NCI-H1048 (cell line): ENCODE results near the gene APBA2.

Source experiments
- DNase-seq: peaks from one replicate; lab custom pipeline; 2025; lab: John Stamatoyannopoulos, UW

Gene APBA2

GRCh38 chr15:28983432-28984311 is 97.9 kb downstream of the APBA2 start:
- no peak for DNase-seq

DNA sequence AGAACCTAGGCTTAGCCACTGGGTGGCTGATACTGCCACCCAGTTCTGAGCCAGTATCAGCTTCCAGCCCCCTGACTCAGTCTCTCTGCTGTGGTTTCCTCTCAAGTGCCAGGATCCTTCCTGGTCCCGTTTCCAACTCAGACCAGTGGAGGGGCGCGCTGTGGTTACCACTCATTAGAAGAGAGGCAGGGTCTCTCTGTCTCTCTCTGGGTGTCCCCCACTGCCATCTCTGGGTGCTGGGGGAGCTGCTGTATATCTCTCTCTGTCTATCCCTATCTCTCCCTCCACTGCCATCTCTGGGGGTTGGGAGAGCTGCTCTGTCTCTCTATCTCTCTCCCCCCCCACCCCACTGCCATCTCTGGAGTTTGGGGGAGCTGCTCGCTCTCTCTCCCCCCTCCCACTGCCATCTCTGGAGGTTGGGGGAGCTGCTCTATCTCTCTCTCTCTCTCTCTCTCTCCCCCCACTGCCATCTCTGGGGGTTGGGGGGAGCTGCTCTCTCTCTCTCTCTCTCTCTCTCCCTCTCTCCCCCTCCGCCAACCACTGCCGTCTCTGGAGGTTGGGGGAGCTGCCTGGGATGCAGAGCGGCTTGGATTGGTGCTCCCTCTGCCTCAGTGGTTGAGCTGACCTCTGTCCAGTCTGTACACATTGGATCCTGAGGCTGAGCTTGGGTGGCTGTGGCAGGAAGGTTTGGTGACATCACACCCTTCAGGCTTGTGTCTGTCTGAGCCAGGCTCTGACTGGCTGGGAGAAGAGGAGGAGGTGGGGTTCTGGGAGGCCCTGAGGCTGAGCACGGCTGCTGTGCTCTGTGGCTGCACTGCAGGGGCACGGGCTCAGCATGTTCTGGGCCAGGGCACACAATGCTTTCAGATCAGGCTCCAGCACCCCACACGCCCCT is 98.9 kb downstream of the APBA2 start:
- DNase-seq, result no peak

- no peak for DNase-seq
Observed at GRCh38 chr15:28985316-28985645, 99.5 kb downstream of the APBA2 start.

GRCh38 chr15:28985691-28986090 is 99.9 kb downstream of the APBA2 start:
- DNase-seq, result no peak

GRCh38 chr15:28986108-28986507 is 100.3 kb downstream of the APBA2 start:
- no peak for DNase-seq

- DNase-seq, result no peak
Observed at GRCh38 chr15:28986726-28987125, 101.0 kb downstream of the APBA2 start.

GRCh38 chr15:28987337-28987736 is 101.6 kb downstream of the APBA2 start:
- DNase-seq, result no peak

DNA sequence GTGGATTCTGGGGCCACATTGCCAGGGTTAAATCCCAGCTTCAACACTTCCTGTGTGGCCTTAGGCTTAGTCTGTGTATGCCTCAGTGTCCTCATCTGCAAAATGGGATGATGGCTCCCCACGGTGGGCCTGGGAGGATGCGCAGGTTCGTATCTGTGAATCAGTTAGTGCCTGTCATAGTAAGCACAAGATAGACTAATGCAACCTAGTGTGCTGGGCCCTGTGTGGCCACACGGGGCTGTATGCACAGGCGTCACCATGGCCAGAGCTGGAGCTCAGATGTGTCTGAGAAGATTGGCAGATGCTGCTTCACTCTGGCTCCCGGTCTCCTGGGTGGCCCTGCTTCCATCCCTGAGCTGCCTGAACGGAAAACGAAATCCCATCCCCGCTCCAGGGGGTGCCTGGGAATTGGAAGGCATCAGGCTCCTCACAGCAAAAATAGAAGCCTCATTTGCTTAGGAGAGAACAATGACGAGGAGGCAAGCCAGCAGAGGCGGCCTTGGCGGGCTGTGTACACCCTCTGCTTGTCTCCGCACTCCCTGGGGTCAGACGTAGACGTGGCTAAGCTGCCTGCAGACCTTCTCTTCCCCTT is 103.6 kb downstream of the APBA2 start:
- DNase-seq, result peak; percentile 13

GRCh38 chr15:28989896-28990295 is 104.1 kb downstream of the APBA2 start:
- no peak for DNase-seq

GRCh38 chr15:28990390-28990789 is 104.6 kb downstream of the APBA2 start:
- no peak for DNase-seq

DNA sequence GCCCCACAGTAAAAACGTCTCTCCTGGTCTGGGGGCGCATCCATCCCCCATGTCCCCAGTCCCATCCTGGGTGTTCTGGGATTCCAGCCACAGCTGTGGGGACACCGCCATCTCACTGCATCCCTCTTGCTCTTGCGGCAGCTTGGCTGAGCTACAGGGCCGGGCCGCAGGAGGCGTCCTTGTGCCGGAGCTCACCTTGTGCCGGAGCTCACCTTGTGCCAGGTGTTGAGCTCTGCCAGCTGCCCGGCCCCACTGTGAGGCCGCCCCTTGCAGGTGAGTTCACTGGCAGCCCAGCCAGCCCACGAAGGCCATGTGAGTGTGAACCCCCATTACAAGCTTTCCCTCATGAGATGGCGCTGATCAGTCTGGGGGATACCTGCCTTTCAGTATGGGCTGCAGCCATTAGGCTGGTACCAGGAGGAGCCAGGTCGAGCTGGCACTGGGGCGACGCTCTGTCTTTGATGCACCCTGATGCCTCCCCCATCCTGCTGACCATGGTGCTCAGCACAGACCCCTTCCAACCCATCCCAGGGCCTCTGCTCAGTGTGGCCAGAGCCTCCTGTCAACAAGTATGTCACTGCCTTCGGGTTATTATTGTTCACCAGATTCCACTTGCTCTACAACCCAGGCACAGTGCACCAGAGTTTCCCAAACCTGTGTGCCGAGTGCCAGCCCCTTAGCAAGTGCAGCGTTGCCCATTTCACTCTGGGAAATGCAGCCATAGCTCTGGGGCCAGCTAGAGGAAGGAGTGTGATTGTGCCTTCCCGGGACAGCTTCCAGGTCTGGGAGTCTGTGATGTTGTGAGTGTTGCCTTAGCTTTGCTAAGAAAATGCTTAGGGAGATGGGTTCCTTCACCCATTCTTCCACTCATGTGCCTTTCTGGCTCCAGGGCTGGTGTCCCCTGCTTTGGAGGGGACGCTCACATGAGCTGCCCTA is 105.7 kb downstream of the APBA2 start:
- DNase-seq, result no peak

DNA sequence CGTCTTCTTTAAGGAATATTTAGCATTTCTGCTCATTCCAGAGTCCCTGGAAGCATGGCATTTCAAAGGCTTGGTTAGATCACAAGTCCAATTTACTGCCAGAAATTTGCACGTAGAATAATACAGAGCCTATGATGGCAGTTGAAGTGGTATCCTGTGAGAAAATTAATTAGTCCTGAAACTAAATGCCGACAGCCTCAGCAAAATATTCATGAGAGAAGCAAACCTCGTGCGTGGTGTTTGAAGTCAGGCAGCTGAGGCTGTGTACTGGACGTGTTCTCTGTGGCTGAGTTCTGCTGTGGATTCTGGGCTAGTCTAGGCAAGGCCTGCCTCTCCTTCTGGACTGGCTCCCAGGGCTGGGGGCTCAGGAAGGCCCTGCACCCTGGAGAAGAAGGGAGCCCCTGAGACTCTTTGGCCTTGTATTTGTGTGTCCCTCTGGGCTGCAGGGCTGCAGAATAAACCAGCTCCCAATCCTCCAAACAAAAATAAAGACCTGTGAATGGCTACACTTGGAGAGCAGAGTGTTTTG is 106.6 kb downstream of the APBA2 start:
- DNase-seq, result no peak

DNA sequence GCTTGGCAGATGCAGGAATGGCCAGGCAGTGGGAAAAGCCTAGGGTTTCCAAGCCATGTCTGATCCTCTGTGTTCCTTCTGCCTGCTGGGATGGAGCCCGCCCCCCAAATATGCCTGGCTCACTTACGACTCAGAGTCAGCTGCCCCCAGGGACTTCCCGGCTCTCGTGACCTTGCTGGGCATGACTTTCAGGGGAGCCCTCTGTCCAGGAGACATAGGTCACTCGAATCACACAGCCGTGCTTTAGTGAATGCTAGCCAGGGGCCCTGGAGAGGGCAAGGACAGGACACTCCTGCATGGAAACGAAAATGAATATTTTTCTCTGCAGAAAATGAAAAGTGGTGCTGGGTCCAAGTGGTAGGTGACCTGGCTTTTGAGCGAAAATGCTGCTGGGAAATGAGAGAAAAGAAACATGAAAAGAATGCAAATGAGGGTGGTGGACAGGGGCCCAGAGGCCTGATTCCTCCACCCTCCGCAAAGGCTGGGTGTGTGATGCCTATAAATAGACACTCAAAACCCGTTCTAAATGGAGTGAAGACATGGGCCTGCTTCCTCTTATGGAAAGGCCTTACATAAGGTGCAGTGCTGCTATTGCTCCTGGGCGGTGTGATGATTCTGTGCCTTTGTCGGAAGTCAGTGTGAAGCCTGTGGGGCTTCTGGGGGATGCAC is 107.4 kb downstream of the APBA2 start:
- DNase-seq, result no peak

- no peak for DNase-seq
Observed at GRCh38 chr15:28993720-28994053, 107.9 kb downstream of the APBA2 start.

GRCh38 chr15:28994142-28994830 is 108.5 kb downstream of the APBA2 start:
- no peak for DNase-seq

DNA sequence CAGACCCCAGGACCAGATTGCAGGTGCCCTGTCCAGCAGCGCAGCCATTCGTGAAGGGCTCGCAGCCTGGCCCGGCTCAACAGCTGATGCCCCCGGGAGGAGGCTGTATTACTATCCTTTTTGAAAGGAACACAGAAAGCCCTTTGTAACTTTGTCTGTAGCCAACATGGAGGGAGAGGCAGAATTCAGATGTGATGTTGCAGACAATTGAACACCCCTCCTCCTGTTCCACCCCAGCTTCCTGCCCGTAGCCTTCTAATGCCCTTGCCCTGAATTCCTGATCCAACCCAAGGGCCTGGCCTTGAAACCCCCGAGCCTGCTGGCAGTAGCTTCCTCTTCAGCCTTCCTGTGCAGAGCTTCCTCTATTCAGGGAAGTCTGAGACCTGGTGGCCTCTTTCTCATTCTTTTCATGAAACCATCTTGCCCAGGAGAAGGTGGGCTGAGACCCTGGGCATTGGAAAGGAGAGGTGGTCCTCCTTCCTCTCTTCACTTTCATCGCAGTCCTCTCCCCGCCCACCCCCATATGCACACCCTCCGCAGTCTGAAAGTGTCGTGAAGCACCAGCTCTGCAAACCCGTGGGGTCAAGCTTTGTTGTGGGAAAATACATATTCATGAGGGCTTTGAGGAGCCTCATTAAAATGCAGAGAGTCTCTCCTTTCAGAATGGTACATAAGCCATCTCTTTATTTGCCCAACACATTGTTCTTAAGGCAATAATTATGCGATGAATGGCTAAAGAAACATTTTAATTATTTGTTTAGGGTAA is 109.2 kb downstream of the APBA2 start:
- DNase-seq, result no peak

GRCh38 chr15:28995705-28996104 is 109.9 kb downstream of the APBA2 start:
- DNase-seq, result no peak

DNA sequence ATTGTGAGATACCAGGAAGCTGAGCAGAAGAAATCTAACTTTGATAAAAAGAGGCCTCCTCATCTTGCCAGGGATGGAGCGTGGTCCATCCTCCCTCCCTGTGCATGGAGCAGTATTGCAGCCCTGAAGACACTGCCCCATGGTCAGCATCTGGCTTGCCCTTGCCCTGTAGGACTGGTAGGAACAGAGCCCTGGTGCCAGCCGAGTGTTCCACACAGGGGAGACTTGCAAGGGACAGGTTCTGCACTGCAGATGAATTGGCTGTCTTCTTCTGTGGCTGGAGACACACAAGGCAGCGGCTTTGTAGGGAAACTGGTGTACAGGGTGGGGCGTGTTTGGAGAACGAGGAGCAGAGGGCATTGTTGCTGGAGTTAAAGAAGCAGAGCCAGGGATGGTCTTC is 110.5 kb downstream of the APBA2 start:
- no peak for DNase-seq

DNA sequence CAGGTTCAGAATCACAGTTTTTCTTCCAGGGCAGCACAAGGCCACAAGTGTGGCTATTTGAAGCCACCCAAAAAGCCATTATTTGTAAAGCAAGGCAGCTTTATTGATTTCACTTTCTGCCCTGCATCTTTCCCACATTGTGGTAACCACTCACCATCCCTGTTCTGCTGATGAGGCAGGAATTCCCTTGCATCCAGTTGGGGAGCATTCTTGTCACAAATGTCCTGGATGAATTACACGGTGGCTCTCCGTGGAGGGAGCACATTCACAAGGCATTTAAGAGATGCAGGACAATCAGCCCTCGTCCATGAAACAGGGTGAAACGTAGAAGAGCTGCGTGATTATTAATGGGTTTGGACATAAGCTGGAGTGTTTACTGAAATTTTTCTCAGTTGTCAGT is 111.2 kb downstream of the APBA2 start:
- no peak for DNase-seq

GRCh38 chr15:28997791-28998190 is 112.0 kb downstream of the APBA2 start:
- no peak for DNase-seq
